ENCODE data around the gene GFOD1.

DNA sequence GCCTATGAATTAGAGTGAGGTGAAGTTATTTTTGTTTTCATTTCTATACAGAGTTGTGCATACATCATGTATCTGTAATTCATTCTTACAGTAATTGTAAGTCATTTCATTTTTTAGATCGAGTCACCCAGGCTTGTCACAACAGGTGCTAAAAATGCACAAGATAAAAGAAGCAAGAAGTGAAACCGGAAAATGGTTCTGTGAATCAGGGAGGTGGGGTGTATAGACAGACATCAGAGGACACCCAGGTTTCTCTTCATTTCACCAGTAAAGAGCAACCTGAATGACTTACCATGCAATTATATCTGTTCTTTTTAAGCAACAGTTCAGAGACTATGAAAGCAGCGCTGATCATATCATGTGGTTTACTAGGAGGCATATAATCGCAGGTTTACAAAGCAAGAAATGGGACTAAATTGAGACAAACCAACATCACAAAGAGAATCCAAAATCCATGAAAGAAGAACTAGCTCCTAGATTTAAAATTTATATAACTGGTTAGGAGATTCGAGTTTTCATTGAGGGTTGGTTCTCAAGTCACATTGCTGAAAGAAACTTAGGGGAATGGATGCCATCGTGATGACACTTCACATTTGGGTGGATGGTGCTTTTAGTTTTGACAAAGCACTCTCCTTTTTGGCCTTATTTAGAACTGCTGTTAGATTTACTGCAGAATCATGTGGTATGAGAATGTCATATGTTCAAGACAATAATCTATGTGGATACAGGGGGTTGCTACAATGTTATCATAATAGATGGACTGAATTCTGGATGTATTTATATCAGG is 131.2 kb downstream of the GFOD1 start:
- TF ChIP-seq, protein P1, sequence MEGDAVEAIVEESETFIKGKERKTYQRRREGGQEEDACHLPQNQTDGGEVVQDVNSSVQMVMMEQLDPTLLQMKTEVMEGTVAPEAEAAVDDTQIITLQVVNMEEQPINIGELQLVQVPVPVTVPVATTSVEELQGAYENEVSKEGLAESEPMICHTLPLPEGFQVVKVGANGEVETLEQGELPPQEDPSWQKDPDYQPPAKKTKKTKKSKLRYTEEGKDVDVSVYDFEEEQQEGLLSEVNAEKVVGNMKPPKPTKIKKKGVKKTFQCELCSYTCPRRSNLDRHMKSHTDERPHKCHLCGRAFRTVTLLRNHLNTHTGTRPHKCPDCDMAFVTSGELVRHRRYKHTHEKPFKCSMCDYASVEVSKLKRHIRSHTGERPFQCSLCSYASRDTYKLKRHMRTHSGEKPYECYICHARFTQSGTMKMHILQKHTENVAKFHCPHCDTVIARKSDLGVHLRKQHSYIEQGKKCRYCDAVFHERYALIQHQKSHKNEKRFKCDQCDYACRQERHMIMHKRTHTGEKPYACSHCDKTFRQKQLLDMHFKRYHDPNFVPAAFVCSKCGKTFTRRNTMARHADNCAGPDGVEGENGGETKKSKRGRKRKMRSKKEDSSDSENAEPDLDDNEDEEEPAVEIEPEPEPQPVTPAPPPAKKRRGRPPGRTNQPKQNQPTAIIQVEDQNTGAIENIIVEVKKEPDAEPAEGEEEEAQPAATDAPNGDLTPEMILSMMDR (IDR thresholded peaks at IDR 0.05): no peak
- TF ChIP-seq POLR2A (IDR thresholded peaks at IDR 0.05): no peak

All from gastroesophageal sphincter (tissue), 3 donors.